Activated CD4-positive, alpha-beta T cell treated with anti-CD3 and anti-CD28 coated beads, Interleukin-10, Interleukin-2, amounts not matched to agents 100 ng/mL and 50 ng/mL, durations not matched to agents 16 hours and 8 hours (primary cell): ENCODE data around the gene ATP7B.
"Not testable (repeated sequence)": the region's sequence is repeated elsewhere in the genome, so short reads cannot be mapped to it uniquely, and the experiment has no call there.

ENCODE experiments used
- DNase-seq: peaks from one replicate; pipeline ENCODE4 v3.0.0-alpha.2; 2020

ATP7B gene

GRCh38 chr13:52010890-52011631, at the start of gene ATP7B:
ATP7B (minus strand) TSS chr13:52011450; CDS start chr13:52011337, 113 bp downstream.
- DNase-seq = no peak

GRCh38 chr13:52053460-52053859, 42.2 kb upstream of the ATP7B start:
- DNase-seq = no peak

- DNase-seq = no peak
These were observed 40.1 kb upstream of the ATP7B start for GRCh38 chr13:52051400-52051799.

GRCh38 chr13:52048516-52048915, 37.3 kb upstream of the ATP7B start:
- DNase-seq = no peak

GRCh38 chr13:52047463-52047862, 36.2 kb upstream of the ATP7B start:
- DNase-seq = no peak

GRCh38 chr13:52043675-52044074, 32.4 kb upstream of the ATP7B start:
- no peak for DNase-seq

GRCh38 chr13:52036037-52036436, 24.8 kb upstream of the ATP7B start:
- DNase-seq = no peak

GRCh38 chr13:52034616-52035226, 23.5 kb upstream of the ATP7B start:
- no peak for DNase-seq

- no peak for DNase-seq
These were observed 21.8 kb upstream of the ATP7B start for GRCh38 chr13:52033039-52033438.

- not testable (repeated sequence) for DNase-seq
These were observed 19.2 kb upstream of the ATP7B start for GRCh38 chr13:52030401-52030800.

GRCh38 chr13:52029569-52029968, 18.3 kb upstream of the ATP7B start:
- no peak for DNase-seq

GRCh38 chr13:52027832-52028231, 16.6 kb upstream of the ATP7B start:
- DNase-seq = no peak

GRCh38 chr13:52026246-52026626, 15.0 kb upstream of the ATP7B start:
- DNase-seq = no peak

- no peak for DNase-seq
These were observed 14.4 kb upstream of the ATP7B start for GRCh38 chr13:52025475-52026245.

- no peak for DNase-seq
These were observed 13.2 kb upstream of the ATP7B start, which contains the start of gene UTP14C for GRCh38 chr13:52024481-52024880. UTP14C (plus strand) TSS chr13:52024691; CDS start chr13:52028805, 4,114 bp downstream.

- DNase-seq = no peak
These were observed 11.1 kb upstream of the ATP7B start for GRCh38 chr13:52022356-52022755.

- DNase-seq = no peak
These were observed 8.9 kb upstream of the ATP7B start for GRCh38 chr13:52020191-52020590.

GRCh38 chr13:52016296-52016695, 5.0 kb upstream of the ATP7B start:
- DNase-seq = no peak

- no peak for DNase-seq
These were observed 1.2 kb upstream of the ATP7B start for GRCh38 chr13:52012512-52012836.

- peak; percentile 99 for DNase-seq
These were observed 622 bp upstream of the ATP7B start, which contains the start of gene ALG11 for GRCh38 chr13:52011632-52012511. ALG11 (plus strand) TSS chr13:52012398; CDS start chr13:52012419, 21 bp downstream.

- no peak for DNase-seq
These were observed 1.3 kb downstream of the ATP7B start for GRCh38 chr13:52009946-52010345.

GRCh38 chr13:52006523-52007245, 4.6 kb downstream of the ATP7B start:
- no peak for DNase-seq
